Fibroblast of lung (primary cell): ENCODE measurements around the gene LYPD6. TPM values are rescaled to one million over a fixed set of nuclear protein-coding genes. Genes with fewer than 3 reads are reported as not detected.

Experiments
- DNase-seq, 2 donors: peaks; one replicate each; pipeline versions ENCODE4 v3.0.0 to v3.0.0-alpha.2; 2010; ENCODE audit warnings: low read depth in 2 of 2
- H2AFZ ChIP-seq: 2 replicates; pipeline ENCODE4 v1.5.1; 2012; ENCODE audit warnings: low read length, control low read depth, inconsistent platforms
- H3K27ac ChIP-seq: 2 replicates; pipeline ENCODE4 v1.5.1; 2011; ENCODE audit warnings: low read length, control low read depth; ENCODE audit not compliant: insufficient read depth
- H3K27me3 ChIP-seq: 2 replicates; pipeline ENCODE4 v1.5.1; 2011; ENCODE audit warnings: mild to moderate bottlenecking, low read length; ENCODE audit not compliant: control insufficient read depth, insufficient read depth
- H3K36me3 ChIP-seq: 2 replicates; pipeline ENCODE4 v1.5.1; 2011; ENCODE audit warnings: low read length; ENCODE audit not compliant: control insufficient read depth, insufficient read depth
- H3K4me1 ChIP-seq: 2 replicates; pipeline ENCODE4 v1.5.1; 2011; ENCODE audit warnings: low read length; ENCODE audit not compliant: control insufficient read depth, insufficient read depth; ENCODE audit errors: extremely low read depth
- H3K4me2 ChIP-seq: 2 replicates; pipeline ENCODE4 v1.5.1; 2011; ENCODE audit warnings: low read length, control low read depth; ENCODE audit not compliant: insufficient read depth; ENCODE audit errors: extremely low read depth
- H3K4me3 ChIP-seq, 4 experiments: fragments of 200-600 bp in 1 of 4; sonication (generic) in 1 of 4; replicated peaks in 1 of 4; 2 replicates each; pipeline ENCODE4 v1.5.1; 2011 to 2016; ENCODE audit warnings: low read length in 4 of 4, low read depth in 3 of 4, mild to moderate bottlenecking in 3 of 4, control low read depth in 2 of 4, inconsistent platforms in 1 of 4, mixed read lengths in 1 of 4; ENCODE audit not compliant: insufficient read depth in 1 of 4; ENCODE audit errors: control extremely low read depth in 1 of 4
- H3K79me2 ChIP-seq: 2 replicates; pipeline ENCODE4 v1.5.1; 2012; ENCODE audit warnings: mild to moderate bottlenecking, low read length, inconsistent platforms; ENCODE audit not compliant: control insufficient read depth, insufficient read depth
- H3K9ac ChIP-seq: 2 replicates; pipeline ENCODE4 v1.5.1; 2011; ENCODE audit warnings: mild to moderate bottlenecking, low read length, control low read depth; ENCODE audit not compliant: insufficient read depth
- H3K9me3 ChIP-seq: 2 replicates; pipeline ENCODE4 v1.5.1; 2012; ENCODE audit warnings: low read depth, low read length; ENCODE audit not compliant: control insufficient read depth, insufficient read depth
- H4K20me1 ChIP-seq: 2 replicates; pipeline ENCODE4 v1.5.1; 2011; ENCODE audit warnings: low read length; ENCODE audit not compliant: control insufficient read depth, insufficient read depth; ENCODE audit errors: extremely low read depth
- EZH2 ChIP-seq: IDR thresholded peaks from 2 replicates; pipeline ENCODE4 v1.5.1; 2012; ENCODE audit warnings: low read length, control low read depth, mild to moderate bottlenecking; ENCODE audit errors: missing control alignments
- polyA plus RNA-seq, 2 donors: library from polyadenylated mRNA; depleted of rRNA in 1 of 2; stranded (reverse) in 1 of 2; unstranded in 1 of 2; fragments of >200 nt; gene quantifications; 2 replicates each; pipeline ENCODE4 v1.2.1, GENCODE V29; 2011 to 2012; ENCODE audit warnings: missing spikeins in 1 of 2
- total RNA-seq: library from RNA; depleted of rRNA; stranded (reverse); fragments of >200 nt; gene quantifications from 2 replicates; pipeline ENCODE4 v1.2.1, GENCODE V29; 2014
- TF ChIP-seq, protein P1 (sequence below), 2 donors: IDR thresholded peaks in 1 of 2; conservative IDR thresholded peaks in 1 of 2; 1 replicate in 1 of 2; 2 replicates in 1 of 2; pipeline ENCODE4 v1.5.1; 2011 to 2012; ENCODE audit warnings: low read length in 2 of 2, control low read depth in 1 of 2, inconsistent platforms in 1 of 2, low read depth in 1 of 2, mild to moderate bottlenecking in 1 of 2

LYPD6 gene
- total and polyA plus RNA-seq, 2 donors (not counting 1 experiment from before 2014, with no cell fraction given), result 0.17 to 3.7 TPM

DNA sequence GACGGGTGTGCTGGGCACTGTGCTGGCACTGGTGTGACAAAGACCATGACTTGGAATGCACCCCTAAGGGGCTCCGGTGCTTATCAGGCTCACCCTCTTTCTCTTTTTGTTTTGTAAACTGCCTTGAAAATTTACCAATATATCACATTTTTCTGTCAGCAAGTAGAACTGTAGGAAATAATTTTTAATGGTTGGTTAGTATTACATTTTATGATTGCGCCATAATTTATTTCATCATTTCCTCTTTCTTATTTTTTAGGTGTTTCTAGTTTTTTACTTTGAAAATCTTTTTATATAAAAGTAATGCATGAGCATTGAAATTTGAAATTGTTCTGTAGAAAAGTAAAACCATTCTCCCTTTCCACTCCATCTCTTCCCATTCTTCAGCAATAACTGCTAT is 156.3 kb downstream of the LYPD6 start:
- TF ChIP-seq, protein P1, sequence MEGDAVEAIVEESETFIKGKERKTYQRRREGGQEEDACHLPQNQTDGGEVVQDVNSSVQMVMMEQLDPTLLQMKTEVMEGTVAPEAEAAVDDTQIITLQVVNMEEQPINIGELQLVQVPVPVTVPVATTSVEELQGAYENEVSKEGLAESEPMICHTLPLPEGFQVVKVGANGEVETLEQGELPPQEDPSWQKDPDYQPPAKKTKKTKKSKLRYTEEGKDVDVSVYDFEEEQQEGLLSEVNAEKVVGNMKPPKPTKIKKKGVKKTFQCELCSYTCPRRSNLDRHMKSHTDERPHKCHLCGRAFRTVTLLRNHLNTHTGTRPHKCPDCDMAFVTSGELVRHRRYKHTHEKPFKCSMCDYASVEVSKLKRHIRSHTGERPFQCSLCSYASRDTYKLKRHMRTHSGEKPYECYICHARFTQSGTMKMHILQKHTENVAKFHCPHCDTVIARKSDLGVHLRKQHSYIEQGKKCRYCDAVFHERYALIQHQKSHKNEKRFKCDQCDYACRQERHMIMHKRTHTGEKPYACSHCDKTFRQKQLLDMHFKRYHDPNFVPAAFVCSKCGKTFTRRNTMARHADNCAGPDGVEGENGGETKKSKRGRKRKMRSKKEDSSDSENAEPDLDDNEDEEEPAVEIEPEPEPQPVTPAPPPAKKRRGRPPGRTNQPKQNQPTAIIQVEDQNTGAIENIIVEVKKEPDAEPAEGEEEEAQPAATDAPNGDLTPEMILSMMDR (conservative IDR thresholded peaks at IDR 0.05 in 1 of 2, IDR thresholded peaks at IDR 0.05 in 1 of 2; ENCODE audit: low read depth in 1 of 2, low read length in 2 of 2), result no peak
- TF ChIP-seq EZH2, result no peak
- H3K27ac ChIP-seq, result no peak overlapping the region
- H3K4me3 ChIP-seq, result no peak overlapping the region
- no peaks in the 10 kb centered on the region for H3K9me3 ChIP-seq
- no peak for DNase-seq
- no peak overlapping the region for H3K9ac ChIP-seq
- H3K4me1 ChIP-seq, result no peaks in the 10 kb centered on the region
- no peaks in the 10 kb centered on the region for H4K20me1 ChIP-seq
- no peak overlapping the region for H3K4me2 ChIP-seq
- H2AFZ ChIP-seq, result no peak overlapping the region
- no peaks in the 10 kb centered on the region for H3K79me2 ChIP-seq
- no peaks in the 10 kb centered on the region for H3K27me3 ChIP-seq
- H3K36me3 ChIP-seq, result no peaks in the 10 kb centered on the region

DNA sequence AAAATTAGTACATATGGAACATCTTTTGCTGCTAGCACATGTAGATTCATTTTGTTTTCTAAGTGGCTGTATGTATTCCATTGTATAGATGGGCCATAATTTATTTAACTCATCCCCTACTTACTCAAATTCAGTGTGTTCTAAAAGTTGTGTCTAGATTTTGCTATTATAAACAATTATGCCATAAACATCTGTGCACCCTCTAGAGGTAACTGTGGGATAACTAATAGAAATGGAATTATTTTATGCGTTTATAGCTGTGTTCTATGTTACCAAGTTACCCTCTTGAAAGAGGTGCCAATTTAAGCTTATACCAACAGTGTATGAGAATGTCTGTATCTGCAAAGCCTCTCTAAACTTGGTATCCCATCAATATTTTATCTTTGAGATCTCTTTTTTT is 156.8 kb downstream of the LYPD6 start:
- H3K4me1 ChIP-seq, result no peaks in the 10 kb centered on the region
- H4K20me1 ChIP-seq, result no peaks in the 10 kb centered on the region
- TF ChIP-seq, protein P1 (conservative IDR thresholded peaks at IDR 0.05 in 1 of 2, IDR thresholded peaks at IDR 0.05 in 1 of 2; ENCODE audit: low read depth in 1 of 2, low read length in 2 of 2), result peak in 1 of 2 donors; percentile 36
- no peak for TF ChIP-seq EZH2

DNA sequence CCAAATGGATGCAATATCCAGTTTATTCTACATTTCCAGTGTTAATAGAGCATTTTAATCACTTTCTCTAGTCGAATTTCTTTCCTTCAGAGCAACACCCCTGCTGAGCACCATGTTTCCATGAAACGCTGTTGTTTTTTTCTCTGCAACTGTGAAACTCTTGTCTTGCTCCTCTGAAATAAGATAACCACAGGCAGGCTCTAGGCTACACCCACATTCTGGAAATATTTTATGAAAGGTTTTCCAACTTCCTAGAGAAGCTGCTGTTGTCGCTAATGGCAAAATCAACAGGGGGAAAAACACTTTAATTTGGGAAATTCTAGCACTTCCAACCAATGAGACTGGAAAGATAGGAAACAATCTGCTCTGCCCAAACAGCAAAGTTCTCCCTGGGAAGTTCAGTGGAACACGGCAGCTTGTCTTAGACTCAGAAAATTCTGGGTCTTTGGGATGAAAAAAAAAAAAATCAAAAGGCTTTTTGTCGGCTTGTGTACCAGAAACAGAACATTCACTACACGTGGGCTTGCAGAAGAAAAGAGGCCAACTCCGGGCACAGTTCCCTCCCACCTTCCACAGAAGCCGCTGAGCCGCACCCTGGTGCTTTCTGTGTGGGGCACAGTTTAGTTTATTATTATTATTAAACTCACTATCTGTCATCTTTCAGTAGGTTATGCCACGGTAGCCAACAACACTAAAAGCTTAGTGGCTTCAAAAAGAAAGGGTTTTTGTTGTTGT is 158.5 kb downstream of the LYPD6 start:
- H3K9me3 ChIP-seq, result no peaks in the 10 kb centered on the region
- no peak overlapping the region for H3K9ac ChIP-seq
- peak in 1 of 2 donors; percentile 26 for DNase-seq
- no peaks in the 10 kb centered on the region for H3K27me3 ChIP-seq
- no peaks in the 10 kb centered on the region for H3K79me2 ChIP-seq
- H3K4me2 ChIP-seq, result no peak overlapping the region
- no peak overlapping the region for H3K27ac ChIP-seq
- H3K36me3 ChIP-seq, result no peaks in the 10 kb centered on the region
- H3K4me1 ChIP-seq, result no peaks in the 10 kb centered on the region
- TF ChIP-seq, protein P1 (conservative IDR thresholded peaks at IDR 0.05 in 1 of 2, IDR thresholded peaks at IDR 0.05 in 1 of 2; ENCODE audit: low read depth in 1 of 2, low read length in 2 of 2), result no peak
- TF ChIP-seq EZH2, result no peak
- no peak overlapping the region for H3K4me3 ChIP-seq
- H4K20me1 ChIP-seq, result no peaks in the 10 kb centered on the region
- no peak overlapping the region for H2AFZ ChIP-seq

More for the DNA sequence above, 156.8 kb downstream of the LYPD6 start:
- DNase-seq, result peak in 1 of 2 donors; percentile 15
- Histone ChIP-seq H3K4me3 (no peak overlapping the region), H2AFZ (no peak overlapping the region), H3K9ac (no peak overlapping the region), H3K4me2 (no peak overlapping the region), H3K9me3 (no peaks in the 10 kb centered on the region), H3K36me3 (no peaks in the 10 kb centered on the region), H3K27me3 (no peaks in the 10 kb centered on the region), H3K79me2 (no peaks in the 10 kb centered on the region), H3K27ac (no peak overlapping the region)
